Naive thymus-derived CD8-positive, alpha-beta T cell (primary cell): ENCODE measurements around the gene GREM2. TPM values are rescaled to one million over a fixed set of nuclear protein-coding genes. Genes with fewer than 3 reads are reported as not detected.

Experiments used
- ATAC-seq, 2 donors: fragments of 150-1000 bp; cut with Tn5 transposase in 1 of 2; sonication (Bioruptor Pico), chemical (Tn5 transposase) in 1 of 2; 1 replicate in 1 of 2; 2 replicates in 1 of 2; pipeline ENCODE4 v1.10.0; 2021; ENCODE audit warnings: mild to moderate bottlenecking in 2 of 2, moderate library complexity in 2 of 2
- POLR2A ChIA-PET: fragments of 350-600 bp; sonication (Branson Sonifier 250); formaldehyde crosslinking; loops from one replicate; lab custom pipeline; 2021; ENCODE audit warnings: antibody characterized with exemption; lab: Charles Lee
- DNase-seq, 10 donors: peaks; one replicate each; pipeline versions ENCODE4 v3.0.0 to v3.0.0-alpha.2; 2020 to 2022
- H3K27ac Mint-ChIP-seq, 10 donors: one replicate each; pipeline ENCODE4 v1.8.0; 2020 to 2022; ENCODE audit warnings: mild to moderate bottlenecking in 10 of 10, mixed read lengths in 10 of 10, moderate library complexity in 4 of 10, inconsistent platforms in 1 of 10
- H3K27me3 Mint-ChIP-seq, 5 donors: one replicate each; pipeline ENCODE4 v1.8.0; 2021 to 2022; ENCODE audit warnings: mixed read lengths in 5 of 5
- H3K36me3 Mint-ChIP-seq, 3 donors: one replicate each; pipeline ENCODE4 v1.8.0; 2020 to 2022; ENCODE audit warnings: mixed read lengths in 3 of 3, mild to moderate bottlenecking in 2 of 3, inconsistent platforms in 1 of 3
- H3K4me1 Mint-ChIP-seq, 4 donors: one replicate each; pipeline ENCODE4 v1.8.0; 2021 to 2022; ENCODE audit warnings: mixed read lengths in 4 of 4
- H3K4me3 Mint-ChIP-seq, 10 donors: one replicate each; pipeline ENCODE4 v1.8.0; 2020 to 2022; ENCODE audit warnings: mild to moderate bottlenecking in 10 of 10, mixed read lengths in 10 of 10, moderate library complexity in 6 of 10, inconsistent platforms in 1 of 10
- H3K9me3 Mint-ChIP-seq, 9 donors: one replicate each; pipeline ENCODE4 v1.8.0; 2020 to 2022; ENCODE audit warnings: mixed read lengths in 9 of 9, mild to moderate bottlenecking in 3 of 9, inconsistent platforms in 1 of 9, moderate library complexity in 1 of 9
- polyA plus RNA-seq, 3 donors: library from polyadenylated mRNA; unstranded; fragments of 300-500 nt; fragmentation: Illumina TruSeq; gene quantifications; one replicate each; pipeline ENCODE4 v1.2.3, GENCODE V29; 2021
- total RNA-seq, 8 experiments: library from RNA in 2 of 8; stranded (reverse) in 2 of 8; gene quantifications; one replicate each; pipeline ENCODE4 v1.2.3 and lab custom pipeline; 2021 to 2026

The GREM2 gene
- total and polyA plus RNA-seq, 5 experiments from 2014 or later, result 0.06 to 0.08 TPM; not detected in 3

DNA sequence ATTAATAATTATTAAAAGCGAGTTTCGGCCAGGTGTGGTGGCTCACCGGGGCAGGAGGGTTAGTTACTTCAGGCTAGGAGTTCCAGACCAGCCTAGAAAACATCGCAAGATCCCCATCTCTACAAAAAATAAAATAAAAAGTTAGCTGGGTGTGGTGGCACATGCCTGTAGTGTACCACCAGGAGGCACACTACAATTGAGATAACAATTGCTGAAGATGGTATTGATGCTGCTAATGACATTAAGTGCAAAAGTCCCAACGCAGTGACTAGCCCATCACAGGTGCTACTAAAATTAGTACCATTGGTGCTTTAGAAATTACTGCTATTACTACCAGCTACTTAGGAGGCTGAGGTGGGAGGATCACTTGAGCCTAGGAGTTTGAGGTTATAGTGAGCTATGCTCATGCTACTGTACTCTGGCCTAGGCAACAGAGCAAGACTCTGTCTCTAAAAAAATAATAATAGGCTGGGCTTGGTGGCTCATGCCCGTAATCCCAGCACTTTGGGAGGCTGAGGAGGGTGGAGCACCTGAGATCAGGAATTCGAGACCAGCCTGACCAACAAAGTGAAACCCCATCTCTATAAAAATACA lies 156.6 kb downstream of the GREM2 start:
- peak in 2 of 10 donors; percentile 16 to 17 for DNase-seq
- no peak overlapping the region for H3K4me3 Mint-ChIP-seq
- no peaks in the 10 kb centered on the region for H3K9me3 Mint-ChIP-seq
- POLR2A ChIA-PET, result no interaction called here
- peak in 1 of 2 donors; percentile 35 for ATAC-seq
- no peaks in the 10 kb centered on the region for H3K36me3 Mint-ChIP-seq
- H3K27me3 Mint-ChIP-seq, result peaks cover 0 to 1% (median 0%) of the 10 kb centered on the region in 5 donors
- no peak overlapping the region for H3K27ac Mint-ChIP-seq
- peaks cover 0 to 2% (median 0%) of the 10 kb centered on the region in 4 donors for H3K4me1 Mint-ChIP-seq

DNA sequence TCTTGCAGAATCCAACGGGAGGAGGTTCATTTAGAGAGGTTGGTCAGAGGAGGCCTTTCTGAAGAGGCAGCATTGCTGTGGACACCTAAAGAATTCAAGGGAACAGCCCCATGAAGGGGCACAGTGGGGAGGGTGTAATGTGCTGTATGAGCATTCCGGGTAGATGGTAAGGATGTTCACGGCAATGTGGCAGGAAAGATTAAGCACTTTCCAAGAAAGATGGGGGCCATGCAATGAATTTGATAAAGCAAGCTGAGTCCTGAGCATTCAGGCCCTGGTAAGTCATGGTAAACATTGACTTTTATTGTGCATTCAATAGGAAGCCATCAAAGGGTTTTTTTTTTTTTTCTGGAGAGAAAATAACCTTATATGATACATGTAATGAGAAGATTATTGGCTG lies 166.6 kb downstream of the GREM2 start:
- H3K27ac Mint-ChIP-seq, result no peak overlapping the region
- ATAC-seq, result no peak
- H3K4me1 Mint-ChIP-seq, result peaks cover 0 to 2% (median 0%) of the 10 kb centered on the region in 4 donors
- H3K4me3 Mint-ChIP-seq, result no peak overlapping the region
- DNase-seq, result no peak
- no peaks in the 10 kb centered on the region for H3K9me3 Mint-ChIP-seq
- POLR2A ChIA-PET, result no interaction called here
- H3K36me3 Mint-ChIP-seq, result no peaks in the 10 kb centered on the region
- peaks cover 0 to 8% (median 2%) of the 10 kb centered on the region in 5 donors for H3K27me3 Mint-ChIP-seq

DNA sequence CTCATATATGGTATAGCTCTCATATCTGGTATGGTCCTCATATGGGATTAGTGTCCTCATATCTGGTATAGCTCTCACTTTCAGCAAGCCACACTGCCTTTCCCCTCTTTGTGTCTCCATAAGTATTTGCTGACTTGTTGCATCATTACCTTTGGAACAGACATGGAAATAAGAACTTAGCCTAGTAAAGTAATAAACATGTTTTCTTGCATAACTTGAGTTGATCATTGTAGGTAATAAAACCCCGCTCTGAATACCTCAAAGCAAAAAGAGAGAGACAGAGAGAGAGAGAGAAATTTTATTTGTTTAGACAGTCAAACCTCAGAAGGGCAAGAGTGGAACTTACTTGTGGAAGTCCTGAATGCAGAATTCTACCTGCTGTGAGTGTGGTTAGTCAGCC lies 170.3 kb downstream of the GREM2 start:
- Mint-ChIP-seq H3K4me3 (no peak overlapping the region), H3K36me3 (no peaks in the 10 kb centered on the region), H3K9me3 (no peaks in the 10 kb centered on the region), H3K4me1 (no peaks in the 10 kb centered on the region), H3K27me3 (peaks cover 0 to 8% (median 2%) of the 10 kb centered on the region in 5 donors), H3K27ac (no peak overlapping the region)
- ATAC-seq (no peak), DNase-seq (no peak)
- POLR2A ChIA-PET, result interaction anchor here (0.6 kb wide), 1 partner anchor 144 kb away, joined by 11 read pairs; no protein-coding TSS in a partner anchor
